Measurements from ENCODE around the gene SLC29A4.

DNA sequence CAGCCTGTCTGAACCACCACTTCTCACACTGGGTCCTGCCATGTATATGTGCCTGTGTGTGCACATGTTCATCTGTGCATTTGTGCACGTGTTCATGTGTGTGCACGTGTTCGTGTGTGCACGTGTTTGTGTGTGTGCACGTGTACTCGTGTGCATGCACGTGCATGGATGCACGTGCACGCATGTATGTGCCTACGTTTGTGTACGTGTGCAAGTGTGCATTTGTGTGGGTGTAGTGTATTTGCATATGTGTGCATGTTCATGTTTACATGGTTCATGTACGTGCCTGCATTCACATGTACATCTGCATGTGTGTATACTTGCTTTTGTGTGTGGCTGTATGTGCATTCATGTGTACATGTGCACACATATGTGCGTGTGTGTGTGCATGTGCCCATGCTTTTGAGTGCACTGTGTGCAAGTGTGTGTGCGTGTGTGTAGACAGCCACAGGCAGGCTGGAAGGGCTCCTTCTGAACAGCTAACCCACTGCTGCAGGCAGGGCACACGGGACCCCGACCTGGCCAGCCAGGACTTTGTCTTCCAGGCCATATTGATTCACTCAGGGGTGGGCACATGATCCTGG lies 28.2 kb downstream of the SLC29A4 start:
- TF ChIP-seq, protein P1, sequence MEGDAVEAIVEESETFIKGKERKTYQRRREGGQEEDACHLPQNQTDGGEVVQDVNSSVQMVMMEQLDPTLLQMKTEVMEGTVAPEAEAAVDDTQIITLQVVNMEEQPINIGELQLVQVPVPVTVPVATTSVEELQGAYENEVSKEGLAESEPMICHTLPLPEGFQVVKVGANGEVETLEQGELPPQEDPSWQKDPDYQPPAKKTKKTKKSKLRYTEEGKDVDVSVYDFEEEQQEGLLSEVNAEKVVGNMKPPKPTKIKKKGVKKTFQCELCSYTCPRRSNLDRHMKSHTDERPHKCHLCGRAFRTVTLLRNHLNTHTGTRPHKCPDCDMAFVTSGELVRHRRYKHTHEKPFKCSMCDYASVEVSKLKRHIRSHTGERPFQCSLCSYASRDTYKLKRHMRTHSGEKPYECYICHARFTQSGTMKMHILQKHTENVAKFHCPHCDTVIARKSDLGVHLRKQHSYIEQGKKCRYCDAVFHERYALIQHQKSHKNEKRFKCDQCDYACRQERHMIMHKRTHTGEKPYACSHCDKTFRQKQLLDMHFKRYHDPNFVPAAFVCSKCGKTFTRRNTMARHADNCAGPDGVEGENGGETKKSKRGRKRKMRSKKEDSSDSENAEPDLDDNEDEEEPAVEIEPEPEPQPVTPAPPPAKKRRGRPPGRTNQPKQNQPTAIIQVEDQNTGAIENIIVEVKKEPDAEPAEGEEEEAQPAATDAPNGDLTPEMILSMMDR (IDR thresholded peaks at IDR 0.05) = no peak
- TF ChIP-seq EZH2phosphoT487 (IDR thresholded peaks at IDR 0.05) (no peak), EZH2 (IDR thresholded peaks at IDR 0.05) (no peak)

All from neural progenitor cell (in vitro differentiated cells).